HL-60 (cell line): Measurements from ENCODE around the gene BMERB1.

ENCODE experiments used
- DNase-seq, 2 experiments: peaks; one replicate each; pipeline ENCODE4 v3.0.0-alpha.2; 2010 to 2020; ENCODE audit warnings: low read depth in 1 of 2, low spot score in 1 of 2
- H3K27ac ChIP-seq: fragments of 250-450 bp; sonication (Bioruptor Pico); replicated peaks from 2 replicates; pipeline ENCODE4 v1.5.1; 2020; ENCODE audit warnings: mild to moderate bottlenecking, moderate library complexity
- H3K27me3 ChIP-seq: fragments of 250-450 bp; sonication (Bioruptor Pico); 2 replicates; pipeline ENCODE4 v1.5.1; 2021; ENCODE audit warnings: mild to moderate bottlenecking, moderate library complexity; ENCODE audit not compliant: insufficient read depth, poor library complexity, severe bottlenecking
- H3K4me3 ChIP-seq: replicated peaks from 2 replicates; pipeline ENCODE4 v1.5.1; 2011; ENCODE audit warnings: mild to moderate bottlenecking, control low read depth, low read length; ENCODE audit not compliant: insufficient read depth
- CTCF ChIP-seq: IDR thresholded peaks from one replicate; pipeline ENCODE4 v1.5.1; 2011; ENCODE audit warnings: low read length, control low read depth, inconsistent platforms; ENCODE audit not compliant: insufficient read depth
- GABPA ChIP-seq: IDR thresholded peaks from 2 replicates; pipeline ENCODE4 v1.6.1; 2012; ENCODE audit warnings: low read depth
- POLR2AphosphoS5 ChIP-seq: IDR thresholded peaks from 2 replicates; pipeline ENCODE4 v1.6.1; 2012; ENCODE audit warnings: low read depth
- SPI1 ChIP-seq: IDR thresholded peaks from 2 replicates; pipeline ENCODE4 v1.6.1; 2012; ENCODE audit warnings: low read depth, mild to moderate bottlenecking, borderline replicate concordance
- TF ChIP-seq, protein P1 (sequence below): IDR thresholded peaks from 2 replicates; pipeline ENCODE4 v1.6.1; 2012; ENCODE audit warnings: low read depth; ENCODE audit not compliant: insufficient replicate concordance

BMERB1 gene

GRCh38 chr16:15521758-15522509 is 87.5 kb downstream of the BMERB1 start:
- H3K27me3 ChIP-seq, result no peaks in the 10 kb centered on the region
- H3K4me3 ChIP-seq, result no peak overlapping the region
- TF ChIP-seq POLR2AphosphoS5, result no peak
- TF ChIP-seq, protein P1, sequence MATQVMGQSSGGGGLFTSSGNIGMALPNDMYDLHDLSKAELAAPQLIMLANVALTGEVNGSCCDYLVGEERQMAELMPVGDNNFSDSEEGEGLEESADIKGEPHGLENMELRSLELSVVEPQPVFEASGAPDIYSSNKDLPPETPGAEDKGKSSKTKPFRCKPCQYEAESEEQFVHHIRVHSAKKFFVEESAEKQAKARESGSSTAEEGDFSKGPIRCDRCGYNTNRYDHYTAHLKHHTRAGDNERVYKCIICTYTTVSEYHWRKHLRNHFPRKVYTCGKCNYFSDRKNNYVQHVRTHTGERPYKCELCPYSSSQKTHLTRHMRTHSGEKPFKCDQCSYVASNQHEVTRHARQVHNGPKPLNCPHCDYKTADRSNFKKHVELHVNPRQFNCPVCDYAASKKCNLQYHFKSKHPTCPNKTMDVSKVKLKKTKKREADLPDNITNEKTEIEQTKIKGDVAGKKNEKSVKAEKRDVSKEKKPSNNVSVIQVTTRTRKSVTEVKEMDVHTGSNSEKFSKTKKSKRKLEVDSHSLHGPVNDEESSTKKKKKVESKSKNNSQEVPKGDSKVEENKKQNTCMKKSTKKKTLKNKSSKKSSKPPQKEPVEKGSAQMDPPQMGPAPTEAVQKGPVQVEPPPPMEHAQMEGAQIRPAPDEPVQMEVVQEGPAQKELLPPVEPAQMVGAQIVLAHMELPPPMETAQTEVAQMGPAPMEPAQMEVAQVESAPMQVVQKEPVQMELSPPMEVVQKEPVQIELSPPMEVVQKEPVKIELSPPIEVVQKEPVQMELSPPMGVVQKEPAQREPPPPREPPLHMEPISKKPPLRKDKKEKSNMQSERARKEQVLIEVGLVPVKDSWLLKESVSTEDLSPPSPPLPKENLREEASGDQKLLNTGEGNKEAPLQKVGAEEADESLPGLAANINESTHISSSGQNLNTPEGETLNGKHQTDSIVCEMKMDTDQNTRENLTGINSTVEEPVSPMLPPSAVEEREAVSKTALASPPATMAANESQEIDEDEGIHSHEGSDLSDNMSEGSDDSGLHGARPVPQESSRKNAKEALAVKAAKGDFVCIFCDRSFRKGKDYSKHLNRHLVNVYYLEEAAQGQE, result no peak
- TF ChIP-seq SPI1, result no peak
- no peak for TF ChIP-seq CTCF
- no peak for TF ChIP-seq GABPA
- no peak for DNase-seq
- H3K27ac ChIP-seq, result no peak overlapping the region

DNA sequence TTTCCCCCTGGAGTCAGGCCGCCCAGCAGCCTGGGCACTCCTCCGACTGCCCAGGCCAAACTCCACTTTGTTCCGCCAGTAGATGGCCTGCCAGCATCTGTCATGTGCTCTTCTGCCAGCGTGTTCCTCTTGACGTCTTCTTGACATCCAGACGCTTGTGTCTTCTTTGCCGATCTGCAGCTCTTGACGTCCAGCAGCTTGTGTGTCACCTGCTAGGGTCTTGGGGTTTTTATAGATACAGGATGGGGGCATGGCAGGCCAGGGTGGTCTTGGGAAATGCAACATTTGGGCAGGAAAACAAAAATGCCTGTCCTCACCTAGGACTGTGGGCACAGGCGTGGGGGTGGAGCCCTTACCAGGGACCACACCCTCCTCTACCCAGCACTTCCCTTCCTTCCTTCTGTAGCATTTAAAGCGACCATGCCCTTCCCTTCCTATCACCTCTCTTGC is 88.7 kb downstream of the BMERB1 start:
- no peak overlapping the region for H3K27ac ChIP-seq

GRCh38 chr16:15523939-15524338 is 89.6 kb downstream of the BMERB1 start:
- no peak for DNase-seq
- no peak overlapping the region for H3K27ac ChIP-seq
- no peaks in the 10 kb centered on the region for H3K27me3 ChIP-seq
- TF ChIP-seq SPI1, result no peak
- TF ChIP-seq, protein P1, result no peak
- TF ChIP-seq CTCF, result no peak
- no peak for TF ChIP-seq POLR2AphosphoS5
- no peak for TF ChIP-seq GABPA
- H3K4me3 ChIP-seq, result no peak overlapping the region

More for the DNA sequence above, 88.7 kb downstream of the BMERB1 start:
- peak overlapping the region; percentile 28 for H3K4me3 ChIP-seq
- DNase-seq, result peak; percentile 31 to 65
- H3K27me3 ChIP-seq, result no peaks in the 10 kb centered on the region
- TF ChIP-seq GABPA (no peak), CTCF (peak; percentile 15), SPI1 (peak; percentile 71), POLR2AphosphoS5 (no peak)
- TF ChIP-seq, protein P1, result no peak
